Lung (tissue), 12 donors: ENCODE measurements around the gene BRAT1. TPM values are rescaled to one million over a fixed set of nuclear protein-coding genes. Genes with fewer than 3 reads are reported as not detected.
"Not testable (repeated sequence)": the region's sequence is repeated elsewhere in the genome, so short reads cannot be mapped to it uniquely, and the experiment has no call there.

Experiments
- ATAC-seq: fragments of 200-7000 bp; cut with Tn5 transposase; one replicate; pipeline ENCODE4 v1.9.1; 2020; ENCODE audit warnings: moderate number of reproducible peaks; ENCODE audit not compliant: insufficient read depth, low FRiP score
- DNase-seq, 3 donors: peaks; one replicate each; pipeline ENCODE4 v3.0.0-alpha.2; 2013 to 2017
- H3K27ac ChIP-seq, 2 donors: one replicate each; pipeline ENCODE4 v1.5.1; 2013; ENCODE audit warnings: mild to moderate bottlenecking in 2 of 2, moderate library complexity in 2 of 2, control low read depth in 1 of 2, inconsistent platforms in 1 of 2, low read depth in 1 of 2, low read length in 1 of 2
- H3K27me3 ChIP-seq, 3 donors: one replicate each; pipeline ENCODE4 v1.5.1; 2013; ENCODE audit warnings: low read length in 2 of 3; ENCODE audit not compliant: control insufficient read depth in 3 of 3, insufficient read depth in 3 of 3
- H3K36me3 ChIP-seq, 4 donors: one replicate each; pipeline ENCODE4 v1.5.1; 2013; ENCODE audit warnings: low read length in 4 of 4, mild to moderate bottlenecking in 1 of 4, moderate library complexity in 1 of 4; ENCODE audit not compliant: control insufficient read depth in 4 of 4, insufficient read depth in 4 of 4
- H3K4me1 ChIP-seq, 5 donors: one replicate each; pipeline ENCODE4 v1.5.1; 2013; ENCODE audit warnings: low read length in 5 of 5, mild to moderate bottlenecking in 2 of 5, moderate library complexity in 1 of 5; ENCODE audit not compliant: control insufficient read depth in 5 of 5, insufficient read depth in 5 of 5
- H3K4me3 ChIP-seq: one replicate; pipeline ENCODE4 v1.5.1; 2013; ENCODE audit warnings: mild to moderate bottlenecking, control low read depth, moderate library complexity
- H3K9ac ChIP-seq, 2 donors: one replicate each; pipeline ENCODE4 v1.5.1; 2013; ENCODE audit warnings: low read length in 2 of 2, control low read depth in 1 of 2; ENCODE audit not compliant: insufficient read depth in 1 of 2
- H3K9me3 ChIP-seq, 4 donors: one replicate each; pipeline ENCODE4 v1.5.1; 2013; ENCODE audit warnings: low read length in 3 of 4, mild to moderate bottlenecking in 1 of 4, moderate library complexity in 1 of 4; ENCODE audit not compliant: control insufficient read depth in 4 of 4, insufficient read depth in 3 of 4
- CTCF ChIP-seq: IDR thresholded peaks from 2 replicates; pipeline ENCODE4 v1.5.1; 2012; ENCODE audit warnings: mild to moderate bottlenecking; ENCODE audit errors: control extremely low read depth, extremely low read depth
- WGBS, 2 donors: extraction: QIAGEN DNeasy Blood & Tissue Kit; methylation state at CpG; one replicate each; pipeline ENCODE4 v1.1.7; 2013; 5-methylcytosine and 5-hydroxymethylcytosine counted together
- polyA plus RNA-seq, 2 donors: library from polyadenylated mRNA; stranded (reverse); fragments of 200-250 nt; gene quantifications; one replicate each; pipeline ENCODE4 v1.2.1, GENCODE V29; 2013
- total RNA-seq, 2 donors: library from RNA; depleted of rRNA in 1 of 2; stranded (reverse); fragments of >200 nt in 1 of 2; gene quantifications; one replicate each; pipeline ENCODE4 v1.2.1, GENCODE V29; 2014 to 2021
- donor health status: control.
- donor health status: control.
- donor health status: Bipolar disorder and iron deficiency.
- donor health status: healthy.
- donor health status: DM: yes; HTN: yes; CAD: no.

BRAT1 gene
- total and polyA plus RNA-seq, 4 donors, result 23.2 to 30.4 (median 29.1) TPM

- no peaks in the 10 kb centered on the region for H3K27me3 ChIP-seq
- WGBS, 2 donors, result 83 to 92% methylated on average over 8 of the region's 8 CpGs
- peaks cover 0 to 2% (median 0%) of the 10 kb centered on the region in 4 donors for H3K9me3 ChIP-seq
- H3K4me1 ChIP-seq, result peaks cover 0 to 20% (median 5%) of the 10 kb centered on the region in 5 donors
- no peak overlapping the region for H3K27ac ChIP-seq
- H3K4me3 ChIP-seq, result no peak overlapping the region
- ATAC-seq, result no peak
- no peak for DNase-seq
- no peak overlapping the region for H3K9ac ChIP-seq
- no peak for TF ChIP-seq CTCF
- H3K36me3 ChIP-seq, result peaks cover 0 to 2% (median under 1%) of the 10 kb centered on the region in 4 donors
These were observed 11.1 kb upstream of the BRAT1 start for GRCh38 chr7:2566348-2566889.

DNA sequence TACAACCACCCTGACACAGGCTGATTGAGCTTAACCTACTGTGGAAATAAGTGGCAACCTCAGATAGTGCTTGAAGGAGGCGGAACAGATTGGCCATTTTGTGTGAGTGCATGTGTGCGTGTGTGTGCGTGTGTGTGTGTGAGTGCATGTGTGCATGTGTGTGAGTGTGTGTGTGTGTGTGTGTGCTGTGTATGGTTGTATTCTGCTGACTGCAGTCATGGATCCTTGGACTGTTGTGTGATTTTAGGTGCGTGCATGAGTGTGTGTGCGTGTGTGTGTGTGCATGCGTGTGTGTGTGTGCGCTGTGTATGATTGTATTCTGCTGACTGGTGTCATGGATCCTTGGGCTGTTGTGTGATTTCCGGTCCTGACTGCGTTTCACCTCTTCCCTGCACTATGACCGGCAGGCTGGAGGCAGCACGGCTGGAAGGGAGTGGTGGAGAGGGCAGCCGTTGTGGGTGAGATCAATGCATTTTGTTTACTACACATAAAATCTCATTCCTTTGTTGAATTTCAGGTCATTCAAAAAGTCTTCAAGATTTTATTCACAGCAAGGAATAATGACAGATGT, 9.7 kb upstream of the BRAT1 start:
- no peak overlapping the region for H3K9ac ChIP-seq

GRCh38 chr7:2563955-2564354, 8.6 kb upstream of the BRAT1 start:
- H3K9me3 ChIP-seq, H3K27ac ChIP-seq, H3K9ac ChIP-seq, ATAC-seq, DNase-seq, H3K4me3 ChIP-seq, H3K36me3 ChIP-seq, H3K27me3 ChIP-seq: not testable (repeated sequence)
- 98 to 99% methylated on average over 3 of the region's 3 CpGs for WGBS, 2 donors
- H3K4me1 ChIP-seq, result peaks cover 0 to 26% (median 8%) of the 10 kb centered on the region in 5 donors

More for the DNA sequence above, 9.7 kb upstream of the BRAT1 start:
- no peak for TF ChIP-seq CTCF
- Histone ChIP-seq H3K27me3 (no peaks in the 10 kb centered on the region), H3K27ac (peak overlapping the region in 1 of 2 donors; percentile 18), H3K9me3 (peaks cover 0 to 2% (median 0%) of the 10 kb centered on the region in 4 donors), H3K4me1 (peaks cover 0 to 22% (median 7%) of the 10 kb centered on the region in 5 donors), H3K4me3 (no peak overlapping the region), H3K36me3 (peaks cover 0 to 2% (median under 1%) of the 10 kb centered on the region in 4 donors)
- DNase-seq (peak; percentile 25 to 65 (median 40)), ATAC-seq (no peak)
- 85% methylated on average over 12 of the region's 12 CpGs for WGBS, 2 donors

- TF ChIP-seq CTCF, result no peak
- WGBS, 2 donors, result 8 to 26% methylated on average over 33 to 53 of the region's 53 CpGs
- ATAC-seq (no peak), DNase-seq (peak in 1 of 3 donors; percentile 11)
- peak overlapping the region in 1 of 2 donors; percentile 46 for H3K9ac ChIP-seq
- H3K27ac ChIP-seq, result peak overlapping the region; percentile 61 to 77
- peak overlapping the region; percentile 94 for H3K4me3 ChIP-seq
- no peaks in the 10 kb centered on the region for H3K9me3 ChIP-seq
- H3K4me1 ChIP-seq, result peaks cover 0 to 11% (median 9%) of the 10 kb centered on the region in 5 donors
- peaks cover 0 to 2% (median under 1%) of the 10 kb centered on the region in 4 donors for H3K36me3 ChIP-seq
- H3K27me3 ChIP-seq, result no peaks in the 10 kb centered on the region
These were observed 4.1 kb upstream of the BRAT1 start for GRCh38 chr7:2559283-2559950.
